GM12878 (cell line): Measurements from ENCODE around the gene ADAMTSL3. TPM values are rescaled to one million over a fixed set of nuclear protein-coding genes. Genes with fewer than 3 reads are reported as not detected.

Source experiments
- ATAC-seq: fragments of 200-7000 bp; cut with Tn5 transposase; 3 replicates; pipeline ENCODE4 v1.9.1; 2020; ENCODE audit warnings: mild to moderate bottlenecking, moderate library complexity
- BruUV-seq: library from RNA; stranded (reverse); fragments of 400-500 nt; replicated peaks from 2 replicates; lab custom pipeline; 2021; lab: Mats Ljungman, UMichigan
- CTCF ChIA-PET: fragments of 300-600 bp; sonication (Branson Sonifier 250); formaldehyde crosslinking; extraction: SDS; loops from one replicate; lab custom pipeline; 2021; ENCODE audit warnings: inconsistent platforms; lab: Yijun Ruan, JAX
- POLR2A ChIA-PET: fragments of 350-600 bp; formaldehyde crosslinking; extraction: SDS; loops from one replicate; lab custom pipeline; 2021; ENCODE audit warnings: inconsistent platforms; lab: Charles Lee
- RAD21 ChIA-PET: fragments of 300-600 bp; sonication (Branson Sonifier 250); formaldehyde crosslinking; loops from one replicate; lab custom pipeline; 2023; ENCODE audit warnings: antibody characterized with exemption; ENCODE audit not compliant: unreplicated experiment; lab: Charles Lee
- SMC1A ChIA-PET: fragments of 300-600 bp; sonication (Branson Sonifier 250); formaldehyde crosslinking; loops from one replicate; lab custom pipeline; 2023; ENCODE audit not compliant: unreplicated experiment, uncharacterized antibody; lab: Charles Lee
- DNase-seq: peaks from one replicate; pipeline ENCODE4 v3.0.0-alpha.2; 2011; ENCODE audit warnings: low read depth, low spot score
- FAIRE-seq: peaks from 3 replicates; lab custom pipeline; 2011; peaks lifted over from hg19 to GRCh38; lab: Jason Lieb, UNC
- H2AFZ ChIP-seq: 2 replicates; pipeline ENCODE4 v1.6.0; 2011; ENCODE audit warnings: low read depth, low read length, control low read depth; ENCODE audit not compliant: control insufficient read depth
- H3K27ac ChIP-seq: 2 replicates; pipeline ENCODE4 v1.5.1; 2011; ENCODE audit warnings: control low read depth; ENCODE audit not compliant: control insufficient read depth, insufficient read depth
- H3K27me3 ChIP-seq, 2 experiments: replicated peaks in 1 of 2; 2 replicates each; pipeline versions ENCODE4 v1.6.0 to v1.6.1; 2011; ENCODE audit warnings: low read length in 1 of 2; ENCODE audit not compliant: control insufficient read depth in 2 of 2, insufficient read depth in 2 of 2
- H3K36me3 ChIP-seq, 2 experiments: 2 replicates each; pipeline ENCODE4 v1.5.1; 2011; ENCODE audit warnings: low read length in 1 of 2; ENCODE audit not compliant: control insufficient read depth in 2 of 2, insufficient read depth in 2 of 2
- H3K4me1 ChIP-seq: 2 replicates; pipeline ENCODE4 v1.6.1; 2011; ENCODE audit warnings: mild to moderate bottlenecking, low read length, moderate library complexity, mixed read lengths; ENCODE audit not compliant: control insufficient read depth, insufficient read depth
- H3K4me2 ChIP-seq: 2 replicates; pipeline ENCODE4 v1.6.0; 2011; ENCODE audit warnings: control low read depth; ENCODE audit not compliant: control insufficient read depth, insufficient read depth
- H3K4me3 ChIP-seq: fragments of 200-600 bp; sonication (generic); 2 replicates; pipeline ENCODE4 v1.5.1; 2016
- H3K79me2 ChIP-seq: 2 replicates; pipeline ENCODE4 v1.6.0; 2011; ENCODE audit warnings: low read length; ENCODE audit not compliant: control insufficient read depth, insufficient read depth
- H3K9ac ChIP-seq: 2 replicates; pipeline ENCODE4 v1.8.0; 2011; ENCODE audit warnings: low read length, control low read depth, mixed read lengths; ENCODE audit not compliant: control insufficient read depth, insufficient read depth
- H3K9me3 ChIP-seq: replicated peaks from 3 replicates; pipeline ENCODE4 v1.5.1; 2011; ENCODE audit warnings: mild to moderate bottlenecking, low read length; ENCODE audit not compliant: control insufficient read depth, insufficient read depth
- H4K20me1 ChIP-seq: 2 replicates; pipeline ENCODE4 v1.6.0; 2011; ENCODE audit not compliant: control insufficient read depth, insufficient read depth
- FOXK2 ChIP-seq: fragments of 450-650 bp; IDR thresholded peaks from 2 replicates; pipeline ENCODE4 v1.6.1; 2017; ENCODE audit warnings: mild to moderate bottlenecking, moderate library complexity
- NFIC ChIP-seq: IDR thresholded peaks from 2 replicates; pipeline ENCODE4 v1.6.1; 2012; ENCODE audit warnings: low read depth, mild to moderate bottlenecking, inconsistent platforms, low read length, moderate library complexity
- NFYB ChIP-seq: IDR thresholded peaks from 2 replicates; pipeline ENCODE4 v1.6.1; 2011; ENCODE audit warnings: low read depth, mild to moderate bottlenecking, low read length, improper control_type of control experiment, moderate library complexity; ENCODE audit not compliant: insufficient read depth
- SPI1 ChIP-seq: IDR thresholded peaks from 2 replicates; pipeline ENCODE4 v1.6.1; 2011; ENCODE audit warnings: low read depth, mild to moderate bottlenecking, low read length, moderate library complexity, borderline replicate concordance; ENCODE audit not compliant: insufficient read depth
- SREBF1 ChIP-seq: IDR thresholded peaks from 2 replicates; pipeline ENCODE4 v1.6.1; 2012; ENCODE audit warnings: mild to moderate bottlenecking, low read length
- TCF3 ChIP-seq: IDR thresholded peaks from 2 replicates; pipeline ENCODE4 v1.6.1; 2012; ENCODE audit warnings: low read depth, mild to moderate bottlenecking, low read length, borderline replicate concordance; ENCODE audit not compliant: insufficient read depth
- WRNIP1 ChIP-seq: IDR thresholded peaks from 2 replicates; pipeline ENCODE4 v1.6.1; 2011; ENCODE audit warnings: low read depth, low read length, improper control_type of control experiment, borderline replicate concordance
- WGBS: methylation state at CpG from one replicate; pipeline ENCODE4 v1.1.6; 2016; ENCODE audit warnings: low lambda C conversion rate; ENCODE audit not compliant: insufficient replicate concordance, insufficient coverage; ENCODE audit errors: missing lambda C conversion rate; 5-methylcytosine and 5-hydroxymethylcytosine counted together
- in situ Hi-C: fragments of 300-500 bp; cut with MboI; formaldehyde crosslinking; loops from 9 replicates; pipeline ENCODE4 v1.14.3; 2018; ENCODE audit warnings: mixed read lengths
- intact Hi-C: fragments of 100-400 bp; cut with micrococcal nuclease; formaldehyde crosslinking; loops from one replicate; pipeline ENCODE4 v1.14.2; 2022; ENCODE audit not compliant: unreplicated experiment
- polyA plus RNA-seq, 11 experiments: library from polyadenylated mRNA; depleted of rRNA in 4 of 11; unstranded in 6 of 11; stranded (reverse) in 5 of 11; fragments of >200 nt; fragmentation: Nextera tagmentation in 4 of 11; fragmentation: Illumina TruSeq in 1 of 11; extraction: Ambion mirVana in 4 of 11; extraction: Trizol in 1 of 11; gene quantifications; 1 replicate in 1 of 11; 2 replicates in 10 of 11; pipeline versions ENCODE4 v1.2.1 to v1.2.3, GENCODE V29; 2011 to 2016; ENCODE audit warnings: inconsistent platforms in 2 of 11, missing spikeins in 2 of 11, low read depth in 1 of 11
- total RNA-seq, 4 experiments: library from RNA; depleted of rRNA in 3 of 4; stranded (reverse); fragments of >200 nt in 3 of 4; fragmentation: Illumina TruSeq in 1 of 4; extraction: Trizol in 1 of 4; gene quantifications; 2 replicates each; pipeline versions ENCODE4 v1.2.1 to v1.2.3, GENCODE V29; 2013 to 2021
- TF ChIP-seq, protein P1 (sequence below), 3 experiments: IDR thresholded peaks in 2 of 3; conservative IDR thresholded peaks in 1 of 3; 2 replicates each; pipeline ENCODE4 v1.5.1; 2011; ENCODE audit warnings: low read depth in 3 of 3, low read length in 3 of 3, mild to moderate bottlenecking in 3 of 3, control low read depth in 2 of 3, moderate library complexity in 2 of 3, inconsistent platforms in 1 of 3, mixed read lengths in 1 of 3; ENCODE audit not compliant: control insufficient read depth in 2 of 3, insufficient read depth in 1 of 3; ENCODE audit errors: extremely low read depth in 1 of 3
- TF ChIP-seq, protein P2 (sequence below): IDR thresholded peaks from 2 replicates; pipeline ENCODE4 v1.6.1; 2012; ENCODE audit warnings: low read depth, low read length, improper control_type of control experiment
- TF ChIP-seq, protein P3 (sequence below): fragments of 450-650 bp; IDR thresholded peaks from 2 replicates; pipeline ENCODE4 v1.6.1; 2016; ENCODE audit warnings: mild to moderate bottlenecking
- TF ChIP-seq, protein P4 (sequence below): IDR thresholded peaks from 2 replicates; pipeline ENCODE4 v1.6.1; 2011; ENCODE audit warnings: borderline replicate concordance, low read depth, mild to moderate bottlenecking, moderate library complexity, mixed read lengths, low read length; ENCODE audit not compliant: insufficient read depth; ENCODE audit errors: extremely low read length

ADAMTSL3 gene
- total and polyA plus RNA-seq, 10 of the 15 experiments (the other 5 are each of a cell fraction or from before 2014, with no cell fraction given), result 0.01 to 0.28 (median 0.13) TPM

DNA sequence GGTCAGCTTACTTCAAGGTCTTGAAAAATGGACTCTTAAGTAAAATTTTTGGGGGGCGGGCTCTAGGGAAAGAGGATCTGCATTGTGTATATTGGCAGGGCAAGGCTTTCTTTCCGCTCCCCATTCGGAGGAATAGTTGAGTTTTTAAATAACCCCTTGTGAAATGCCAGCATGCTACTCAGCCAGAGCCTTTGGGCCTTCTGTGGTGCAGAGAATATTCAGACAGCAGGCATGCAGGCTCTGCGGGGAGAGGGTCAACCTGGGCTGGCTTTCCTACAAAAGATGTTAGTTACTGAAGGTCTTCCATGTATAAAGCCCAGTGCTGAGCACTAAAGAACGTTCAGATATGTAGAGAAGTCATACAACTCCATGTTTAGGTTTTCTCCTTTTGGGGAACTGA lies 40.6 kb downstream of the ADAMTSL3 start:
- Histone ChIP-seq H3K27me3 (no peaks in the 10 kb centered on the region), H3K9me3 (no peaks in the 10 kb centered on the region), H3K79me2 (no peaks in the 10 kb centered on the region), H4K20me1 (no peaks in the 10 kb centered on the region), H3K36me3 (no peaks in the 10 kb centered on the region), H3K9ac (no peak overlapping the region), H2AFZ (no peak overlapping the region), H3K4me1 (no peaks in the 10 kb centered on the region), H3K4me2 (no peak overlapping the region), H3K4me3 (no peak overlapping the region), H3K27ac (no peak overlapping the region)
- ChIA-PET RAD21 (no interaction called here), CTCF (no interaction called here), POLR2A (no interaction called here), SMC1A (no interaction called here)
- no peak for FAIRE-seq
- in situ Hi-C loops, result no loop called here
- intact Hi-C loops, result no loop called here
- ATAC-seq, result no peak
- TF ChIP-seq FOXK2, result no peak
- peak; percentile 34; the same call in 1 of the 2 replicates for TF ChIP-seq SPI1
- WGBS, result 28% methylated on average over 5 of the region's 5 CpGs
- BruUV-seq, result no TSS peak
- DNase-seq, result no peak

DNA sequence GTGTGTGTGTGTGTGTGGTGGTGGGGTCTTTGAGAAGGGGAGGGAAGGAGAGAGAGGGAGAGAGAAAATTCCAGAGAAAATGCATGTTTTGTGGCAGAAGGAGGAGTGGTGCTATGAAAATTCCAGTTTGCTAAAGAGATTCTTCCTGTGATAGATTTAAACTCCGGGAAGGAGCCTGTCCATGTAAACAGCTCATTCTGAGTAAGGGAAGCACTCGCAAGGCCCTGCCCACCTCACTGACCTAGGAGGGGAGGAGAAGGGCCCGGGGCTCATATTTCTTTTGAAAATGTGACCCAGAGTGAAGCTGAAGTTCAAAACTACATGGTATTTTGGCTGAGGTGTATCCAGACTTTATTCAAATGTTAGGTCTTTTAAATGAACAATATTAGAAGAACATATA lies 41.3 kb downstream of the ADAMTSL3 start:
- H3K9ac ChIP-seq, result no peak overlapping the region
- H3K4me1 ChIP-seq, result no peaks in the 10 kb centered on the region
- H3K79me2 ChIP-seq, result no peaks in the 10 kb centered on the region
- in situ Hi-C loops (no loop called here), intact Hi-C loops (no loop called here)
- no peaks in the 10 kb centered on the region for H3K27me3 ChIP-seq
- FAIRE-seq (no peak), DNase-seq (no peak), ATAC-seq (no peak)
- no peak overlapping the region for H3K4me2 ChIP-seq
- RAD21 ChIA-PET, result no interaction called here
- POLR2A ChIA-PET, result no interaction called here
- H3K27ac ChIP-seq, result no peak overlapping the region
- SMC1A ChIA-PET, result no interaction called here
- no peaks in the 10 kb centered on the region for H3K36me3 ChIP-seq
- BruUV-seq, result no TSS peak
- no peak overlapping the region for H3K4me3 ChIP-seq
- WGBS, result 58% methylated on average over 3 of the region's 3 CpGs
- H3K9me3 ChIP-seq, result no peaks in the 10 kb centered on the region
- CTCF ChIA-PET, result no interaction called here
- no peak overlapping the region for H2AFZ ChIP-seq
- no peaks in the 10 kb centered on the region for H4K20me1 ChIP-seq
- TF ChIP-seq WRNIP1 (no peak), NFIC (no peak), TCF3 (no peak), NFYB (no peak), SREBF1 (no peak)
- TF ChIP-seq, protein P1, sequence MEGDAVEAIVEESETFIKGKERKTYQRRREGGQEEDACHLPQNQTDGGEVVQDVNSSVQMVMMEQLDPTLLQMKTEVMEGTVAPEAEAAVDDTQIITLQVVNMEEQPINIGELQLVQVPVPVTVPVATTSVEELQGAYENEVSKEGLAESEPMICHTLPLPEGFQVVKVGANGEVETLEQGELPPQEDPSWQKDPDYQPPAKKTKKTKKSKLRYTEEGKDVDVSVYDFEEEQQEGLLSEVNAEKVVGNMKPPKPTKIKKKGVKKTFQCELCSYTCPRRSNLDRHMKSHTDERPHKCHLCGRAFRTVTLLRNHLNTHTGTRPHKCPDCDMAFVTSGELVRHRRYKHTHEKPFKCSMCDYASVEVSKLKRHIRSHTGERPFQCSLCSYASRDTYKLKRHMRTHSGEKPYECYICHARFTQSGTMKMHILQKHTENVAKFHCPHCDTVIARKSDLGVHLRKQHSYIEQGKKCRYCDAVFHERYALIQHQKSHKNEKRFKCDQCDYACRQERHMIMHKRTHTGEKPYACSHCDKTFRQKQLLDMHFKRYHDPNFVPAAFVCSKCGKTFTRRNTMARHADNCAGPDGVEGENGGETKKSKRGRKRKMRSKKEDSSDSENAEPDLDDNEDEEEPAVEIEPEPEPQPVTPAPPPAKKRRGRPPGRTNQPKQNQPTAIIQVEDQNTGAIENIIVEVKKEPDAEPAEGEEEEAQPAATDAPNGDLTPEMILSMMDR (IDR thresholded peaks at IDR 0.05 in 2 of 3, conservative IDR thresholded peaks at IDR 0.05 in 1 of 3; ENCODE audit: control insufficient read depth in 2 of 3, extremely low read depth in 1 of 3, insufficient read depth in 1 of 3, low read depth in 3 of 3, low read length in 3 of 3), result no peak
- TF ChIP-seq, protein P2, sequence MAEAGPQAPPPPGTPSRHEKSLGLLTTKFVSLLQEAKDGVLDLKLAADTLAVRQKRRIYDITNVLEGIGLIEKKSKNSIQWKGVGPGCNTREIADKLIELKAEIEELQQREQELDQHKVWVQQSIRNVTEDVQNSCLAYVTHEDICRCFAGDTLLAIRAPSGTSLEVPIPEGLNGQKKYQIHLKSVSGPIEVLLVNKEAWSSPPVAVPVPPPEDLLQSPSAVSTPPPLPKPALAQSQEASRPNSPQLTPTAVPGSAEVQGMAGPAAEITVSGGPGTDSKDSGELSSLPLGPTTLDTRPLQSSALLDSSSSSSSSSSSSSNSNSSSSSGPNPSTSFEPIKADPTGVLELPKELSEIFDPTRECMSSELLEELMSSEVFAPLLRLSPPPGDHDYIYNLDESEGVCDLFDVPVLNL, result no peak
- TF ChIP-seq, protein P3, sequence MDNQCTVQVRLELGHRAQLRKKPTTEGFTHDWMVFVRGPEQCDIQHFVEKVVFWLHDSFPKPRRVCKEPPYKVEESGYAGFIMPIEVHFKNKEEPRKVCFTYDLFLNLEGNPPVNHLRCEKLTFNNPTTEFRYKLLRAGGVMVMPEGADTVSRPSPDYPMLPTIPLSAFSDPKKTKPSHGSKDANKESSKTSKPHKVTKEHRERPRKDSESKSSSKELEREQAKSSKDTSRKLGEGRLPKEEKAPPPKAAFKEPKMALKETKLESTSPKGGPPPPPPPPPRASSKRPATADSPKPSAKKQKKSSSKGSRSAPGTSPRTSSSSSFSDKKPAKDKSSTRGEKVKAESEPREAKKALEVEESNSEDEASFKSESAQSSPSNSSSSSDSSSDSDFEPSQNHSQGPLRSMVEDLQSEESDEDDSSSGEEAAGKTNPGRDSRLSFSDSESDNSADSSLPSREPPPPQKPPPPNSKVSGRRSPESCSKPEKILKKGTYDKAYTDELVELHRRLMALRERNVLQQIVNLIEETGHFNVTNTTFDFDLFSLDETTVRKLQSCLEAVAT, result no peak
- TF ChIP-seq, protein P4, sequence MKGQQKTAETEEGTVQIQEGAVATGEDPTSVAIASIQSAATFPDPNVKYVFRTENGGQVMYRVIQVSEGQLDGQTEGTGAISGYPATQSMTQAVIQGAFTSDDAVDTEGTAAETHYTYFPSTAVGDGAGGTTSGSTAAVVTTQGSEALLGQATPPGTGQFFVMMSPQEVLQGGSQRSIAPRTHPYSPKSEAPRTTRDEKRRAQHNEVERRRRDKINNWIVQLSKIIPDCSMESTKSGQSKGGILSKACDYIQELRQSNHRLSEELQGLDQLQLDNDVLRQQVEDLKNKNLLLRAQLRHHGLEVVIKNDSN, result no peak
